ENCODE results near the gene CALHM3. TPM values are rescaled to one million over a fixed set of nuclear protein-coding genes. Genes with fewer than 3 reads are reported as not detected.

The CALHM3 gene
- total RNA-seq, 1 experiment from 2014 or later = 0.13 TPM

DNA sequence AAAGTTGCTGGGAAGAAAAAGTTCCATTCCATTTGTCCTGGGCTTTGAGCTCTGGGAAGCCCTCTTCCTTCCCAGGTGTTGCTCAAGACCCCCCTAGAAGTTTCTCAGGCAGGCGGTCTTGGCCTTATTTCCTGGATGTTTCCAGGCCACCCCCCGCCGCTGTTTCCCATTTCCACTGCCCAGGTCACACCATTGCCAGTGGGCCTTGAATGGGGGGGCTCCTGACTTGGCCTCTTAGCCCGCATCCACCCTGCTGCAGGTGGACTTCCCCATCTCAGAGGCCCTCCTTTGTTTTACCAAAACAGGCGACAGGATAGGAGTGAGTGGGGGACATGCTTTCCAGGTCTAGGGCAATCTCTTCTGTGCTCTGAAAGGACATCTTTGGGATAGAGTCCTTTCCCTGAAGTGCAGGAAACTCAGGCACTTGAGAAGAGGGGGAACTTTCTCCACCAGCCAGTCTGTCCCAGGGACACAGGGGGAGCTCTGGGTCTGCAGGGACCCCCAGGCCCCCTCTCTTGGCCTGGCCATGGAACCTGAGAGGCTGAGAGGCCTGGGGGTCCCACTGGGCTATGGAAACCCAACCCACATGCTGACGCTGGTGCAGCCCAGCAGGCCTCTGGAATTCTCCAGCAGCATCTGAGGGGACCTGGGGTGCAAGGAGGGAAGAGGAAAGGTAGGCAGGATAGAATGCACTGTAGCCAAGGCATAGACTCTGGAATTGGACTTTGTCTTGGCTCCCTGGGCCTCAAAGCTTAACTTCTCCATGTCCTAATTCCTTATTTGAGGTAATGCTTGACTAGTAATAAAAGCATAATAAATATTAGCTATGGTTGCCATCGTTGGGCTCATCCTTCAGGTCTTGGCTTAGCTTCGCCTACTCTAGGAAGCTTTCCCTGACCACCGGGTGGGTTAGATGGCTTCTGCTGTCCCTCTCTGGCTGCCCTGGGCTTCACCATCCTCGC is 32.0 kb upstream of the CALHM3 start (continued):
- no peak for TF ChIP-seq USF1 (CRISPR knock-in tag; IDR thresholded peaks at IDR 0.05)
- TF ChIP-seq NFYB (CRISPR knock-in tag; conservative IDR thresholded peaks at IDR 0.05; ENCODE audit: low read depth) = no peak
- no peak for TF ChIP-seq PRRX2 (CRISPR knock-in tag; IDR thresholded peaks at IDR 0.05)
- TF ChIP-seq, protein P1, sequence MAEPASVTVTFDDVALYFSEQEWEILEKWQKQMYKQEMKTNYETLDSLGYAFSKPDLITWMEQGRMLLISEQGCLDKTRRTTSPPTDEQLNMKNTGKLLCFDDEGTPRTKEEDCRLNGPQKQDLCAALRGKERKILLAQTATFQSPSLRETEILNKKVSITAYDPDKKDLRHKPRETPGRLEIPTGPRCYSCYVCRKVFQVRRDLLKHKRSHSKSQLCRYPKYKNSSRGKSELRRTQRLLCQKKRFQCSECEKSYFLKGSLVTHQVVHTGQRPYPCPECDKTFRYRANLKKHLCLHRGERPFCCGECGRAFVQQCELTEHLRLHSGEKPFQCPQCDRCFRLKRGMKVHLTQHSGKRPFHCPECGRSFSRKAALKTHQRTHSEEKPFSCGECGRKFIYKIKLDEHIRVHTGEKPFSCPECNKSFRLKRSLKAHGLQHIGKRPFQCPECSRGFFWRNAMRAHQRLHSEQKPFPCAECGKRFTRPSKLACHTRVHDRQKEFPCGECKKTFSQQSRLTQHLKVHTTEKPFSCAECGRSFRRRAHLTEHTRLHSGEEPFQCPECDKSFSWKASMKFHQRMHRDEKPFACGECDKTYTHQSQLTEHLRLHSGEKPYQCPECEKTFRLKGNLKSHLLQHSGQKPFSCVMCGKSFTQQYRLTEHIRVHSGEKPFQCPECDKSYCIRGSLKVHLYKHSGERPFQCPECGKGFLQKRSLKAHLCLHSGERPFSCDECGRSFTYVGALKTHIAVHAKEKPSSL (CRISPR knock-in tag; conservative IDR thresholded peaks at IDR 0.05) = no peak
- no peak for TF ChIP-seq JUN (CRISPR knock-in tag; IDR thresholded peaks at IDR 0.05)
- TF ChIP-seq, protein P2, sequence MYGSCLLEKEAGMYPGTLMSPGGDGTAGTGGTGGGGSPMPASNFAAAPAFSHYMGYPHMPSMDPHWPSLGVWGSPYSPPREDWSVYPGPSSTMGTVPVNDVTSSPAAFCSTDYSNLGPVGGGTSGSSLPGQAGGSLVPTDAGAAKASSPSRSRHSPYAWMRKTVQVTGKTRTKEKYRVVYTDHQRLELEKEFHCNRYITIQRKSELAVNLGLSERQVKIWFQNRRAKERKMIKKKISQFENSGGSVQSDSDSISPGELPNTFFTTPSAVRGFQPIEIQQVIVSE (CRISPR knock-in tag; IDR thresholded peaks at IDR 0.05; ENCODE audit: borderline replicate concordance) = no peak
- TF ChIP-seq, protein P3, sequence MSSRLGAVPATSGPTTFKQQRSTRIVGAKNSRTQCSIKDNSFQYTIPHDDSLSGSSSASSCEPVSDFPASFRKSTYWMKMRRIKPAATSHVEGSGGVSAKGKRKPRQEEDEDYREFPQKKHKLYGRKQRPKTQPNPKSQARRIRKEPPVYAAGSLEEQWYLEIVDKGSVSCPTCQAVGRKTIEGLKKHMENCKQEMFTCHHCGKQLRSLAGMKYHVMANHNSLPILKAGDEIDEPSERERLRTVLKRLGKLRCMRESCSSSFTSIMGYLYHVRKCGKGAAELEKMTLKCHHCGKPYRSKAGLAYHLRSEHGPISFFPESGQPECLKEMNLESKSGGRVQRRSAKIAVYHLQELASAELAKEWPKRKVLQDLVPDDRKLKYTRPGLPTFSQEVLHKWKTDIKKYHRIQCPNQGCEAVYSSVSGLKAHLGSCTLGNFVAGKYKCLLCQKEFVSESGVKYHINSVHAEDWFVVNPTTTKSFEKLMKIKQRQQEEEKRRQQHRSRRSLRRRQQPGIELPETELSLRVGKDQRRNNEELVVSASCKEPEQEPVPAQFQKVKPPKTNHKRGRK (CRISPR knock-in tag; IDR thresholded peaks at IDR 0.05; ENCODE audit: borderline replicate concordance) = no peak
- TF ChIP-seq HMGXB4 (CRISPR knock-in tag; IDR thresholded peaks at IDR 0.05) = no peak
- TF ChIP-seq ATF1 (CRISPR knock-in tag; IDR thresholded peaks at IDR 0.05) = no peak

DNA sequence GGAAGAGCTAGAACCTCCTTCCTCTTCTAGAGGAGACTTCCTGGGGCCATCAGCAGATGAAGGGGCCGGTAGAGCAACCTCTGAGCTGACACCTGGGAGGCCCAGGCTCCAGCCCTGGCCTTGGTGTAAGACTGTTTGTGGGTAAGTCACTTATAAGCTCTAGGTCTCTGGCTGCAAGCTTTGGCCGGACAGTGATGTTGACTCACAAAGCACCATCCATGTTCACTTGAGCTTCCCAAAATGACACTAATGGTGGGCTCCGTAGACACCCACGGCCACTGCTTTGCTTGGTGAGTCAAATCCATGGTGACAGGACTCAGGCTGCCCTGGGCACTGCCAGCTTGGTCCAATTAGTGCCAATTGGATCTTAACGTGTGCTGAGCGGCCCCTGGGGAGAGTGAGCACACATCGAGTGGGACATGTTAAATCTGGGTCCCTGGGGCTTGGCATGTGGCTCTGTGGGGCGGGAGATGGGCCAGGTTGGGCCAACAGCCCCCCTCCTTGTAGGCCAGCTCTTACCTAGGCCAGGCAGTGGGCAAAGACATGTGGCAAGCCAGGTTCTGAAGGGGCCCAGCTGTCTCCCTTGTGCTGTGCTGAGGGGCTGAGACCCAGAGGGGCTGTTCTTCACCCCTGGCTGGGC is 31.1 kb upstream of the CALHM3 start:
- DNase-seq (ENCODE audit: low spot score) (no peak), ATAC-seq (no peak)
- Mint-ChIP-seq H3K9me3 (no peaks in the 10 kb centered on the region), H3K4me3 (no peak overlapping the region), H3K4me1 (peaks cover 6% of the 10 kb centered on the region; the same call in 1 of the 2 replicates), H3K27me3 (ENCODE audit: low read depth) (no peaks in the 10 kb centered on the region), H3K36me3 (no peaks in the 10 kb centered on the region), H3K27ac (no peak overlapping the region)
- POLR2A ChIA-PET = no interaction called here
- CTCF ChIA-PET = interaction anchor here (2.5 kb wide), 1 partner anchor 54 kb away, joined by 8 read pairs; no protein-coding TSS in a partner anchor
- TF ChIP-seq PRDM15 (CRISPR knock-in tag; IDR thresholded peaks at IDR 0.05) (no peak), HMGA2 (CRISPR knock-in tag; IDR thresholded peaks at IDR 0.05) (no peak), SMAD4 (CRISPR knock-in tag; IDR thresholded peaks at IDR 0.05) (no peak), IRF1 (CRISPR knock-in tag; IDR thresholded peaks at IDR 0.05) (no peak)
- TF ChIP-seq, protein P1 (CRISPR knock-in tag; conservative IDR thresholded peaks at IDR 0.05) = no peak
- TF ChIP-seq, protein P2 (CRISPR knock-in tag; IDR thresholded peaks at IDR 0.05; ENCODE audit: borderline replicate concordance) = no peak
- TF ChIP-seq, protein P4, sequence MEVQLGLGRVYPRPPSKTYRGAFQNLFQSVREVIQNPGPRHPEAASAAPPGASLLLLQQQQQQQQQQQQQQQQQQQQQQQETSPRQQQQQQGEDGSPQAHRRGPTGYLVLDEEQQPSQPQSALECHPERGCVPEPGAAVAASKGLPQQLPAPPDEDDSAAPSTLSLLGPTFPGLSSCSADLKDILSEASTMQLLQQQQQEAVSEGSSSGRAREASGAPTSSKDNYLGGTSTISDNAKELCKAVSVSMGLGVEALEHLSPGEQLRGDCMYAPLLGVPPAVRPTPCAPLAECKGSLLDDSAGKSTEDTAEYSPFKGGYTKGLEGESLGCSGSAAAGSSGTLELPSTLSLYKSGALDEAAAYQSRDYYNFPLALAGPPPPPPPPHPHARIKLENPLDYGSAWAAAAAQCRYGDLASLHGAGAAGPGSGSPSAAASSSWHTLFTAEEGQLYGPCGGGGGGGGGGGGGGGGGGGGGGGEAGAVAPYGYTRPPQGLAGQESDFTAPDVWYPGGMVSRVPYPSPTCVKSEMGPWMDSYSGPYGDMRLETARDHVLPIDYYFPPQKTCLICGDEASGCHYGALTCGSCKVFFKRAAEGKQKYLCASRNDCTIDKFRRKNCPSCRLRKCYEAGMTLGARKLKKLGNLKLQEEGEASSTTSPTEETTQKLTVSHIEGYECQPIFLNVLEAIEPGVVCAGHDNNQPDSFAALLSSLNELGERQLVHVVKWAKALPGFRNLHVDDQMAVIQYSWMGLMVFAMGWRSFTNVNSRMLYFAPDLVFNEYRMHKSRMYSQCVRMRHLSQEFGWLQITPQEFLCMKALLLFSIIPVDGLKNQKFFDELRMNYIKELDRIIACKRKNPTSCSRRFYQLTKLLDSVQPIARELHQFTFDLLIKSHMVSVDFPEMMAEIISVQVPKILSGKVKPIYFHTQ (CRISPR knock-in tag; IDR thresholded peaks at IDR 0.05) = no peak

Measured in WTC11 (cell line).